Activated CD8-positive, alpha-beta memory T cell treated with anti-CD3 and anti-CD28 coated beads for 36 hours (primary cell): ENCODE data around the gene ATG101. TPM values are rescaled to one million over a fixed set of nuclear protein-coding genes. Genes with fewer than 3 reads are reported as not detected.

Experiments
- CTCF ChIA-PET: fragments of 350-600 bp; sonication (Branson Sonifier 250); formaldehyde crosslinking; loops from one replicate; lab custom pipeline; 2021; ENCODE audit warnings: antibody characterized with exemption; lab: Charles Lee
- POLR2A ChIA-PET: fragments of 350-600 bp; sonication (Branson Sonifier 250); formaldehyde crosslinking; loops from one replicate; lab custom pipeline; 2021; ENCODE audit warnings: antibody characterized with exemption; lab: Charles Lee
- total RNA-seq, 2 experiments: library from RNA; stranded (reverse); gene quantifications; one replicate each; pipeline ENCODE4 v1.2.3, GENCODE V29; 2021

The ATG101 gene
- total RNA-seq, 2 experiments from 2014 or later: 50.0 to 50.4 TPM

DNA sequence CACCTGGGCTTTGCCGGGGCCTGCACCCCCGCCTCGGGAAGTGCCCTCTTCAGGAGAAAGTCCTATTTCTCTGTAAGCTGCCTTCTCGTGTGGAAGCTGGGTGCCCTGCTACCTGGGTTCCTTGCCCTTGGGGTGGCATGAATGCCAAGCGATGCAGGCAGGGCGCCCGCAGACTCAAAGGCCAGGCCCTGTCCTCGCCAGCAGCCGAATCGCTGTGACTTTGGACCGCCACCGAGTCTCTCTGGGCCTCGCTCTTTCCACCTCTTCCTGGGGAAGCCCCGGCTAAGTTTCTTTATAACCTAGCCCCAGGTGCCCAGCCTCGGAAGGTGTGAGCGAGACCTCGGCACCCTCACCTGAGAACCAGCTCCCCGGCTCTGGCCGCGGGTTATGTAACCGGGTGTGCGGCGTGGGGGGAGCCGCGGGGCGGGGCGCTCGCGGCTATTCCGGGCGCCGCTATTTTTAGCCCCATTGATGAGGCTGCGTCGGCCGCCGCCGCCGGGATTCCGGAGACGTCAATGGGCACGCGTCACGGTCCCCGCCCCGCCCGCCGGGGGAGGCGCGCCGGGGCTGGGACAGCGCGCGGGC lies 33.1 kb upstream of the ATG101 start:
- ChIA-PET POLR2A (interaction anchor here (0.7 to 1.8 kb wide), 4 partner anchors 11 to 33 kb away, joined by 3 to 5 read pairs (median 4); partner anchors contain the start of genes ATG101 and NR4A1), CTCF (interaction anchor here (1.4 to 10.7 kb wide), 4 partner anchors 13 to 33 kb away, joined by 4 to 101 read pairs (median 4); partner anchors contain the start of genes ATG101 and NR4A1)

DNA sequence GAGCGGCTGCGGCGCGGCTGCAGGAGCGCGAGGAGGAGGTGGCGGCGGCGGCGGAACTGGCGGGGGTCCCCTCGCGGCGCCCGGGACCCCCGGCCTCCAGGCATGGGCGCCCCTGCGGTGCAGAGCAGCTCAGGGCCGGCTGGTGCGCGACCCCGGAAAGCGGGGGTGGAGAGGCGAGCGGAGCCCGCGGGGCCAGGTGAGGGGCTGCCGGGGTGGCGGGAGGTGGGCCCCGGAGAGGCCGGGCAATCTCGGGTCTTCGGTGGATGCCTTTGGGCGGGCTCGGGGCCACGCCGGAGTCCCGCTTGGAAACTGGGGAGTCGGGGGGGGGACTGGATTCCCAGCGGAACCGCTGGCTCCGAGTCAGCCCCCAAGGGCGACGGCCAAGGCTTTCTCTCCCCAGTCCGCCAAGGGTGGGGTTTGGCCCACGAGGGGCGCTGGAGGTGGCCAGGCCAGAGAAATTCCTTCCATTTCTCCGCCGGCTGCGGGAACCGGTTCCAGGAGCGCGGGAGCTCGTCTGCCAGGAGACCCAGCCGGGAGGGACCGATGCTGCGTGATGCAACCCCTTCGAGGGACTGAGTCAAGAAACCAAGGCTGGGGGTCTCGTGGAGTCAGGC lies 32.4 kb upstream of the ATG101 start:
- POLR2A ChIA-PET: interaction anchor here (0.5 to 1.8 kb wide), 4 partner anchors 12 to 36 kb away, joined by 3 to 5 read pairs (median 4); partner anchors contain the start of genes ATG101 and NR4A1

DNA sequence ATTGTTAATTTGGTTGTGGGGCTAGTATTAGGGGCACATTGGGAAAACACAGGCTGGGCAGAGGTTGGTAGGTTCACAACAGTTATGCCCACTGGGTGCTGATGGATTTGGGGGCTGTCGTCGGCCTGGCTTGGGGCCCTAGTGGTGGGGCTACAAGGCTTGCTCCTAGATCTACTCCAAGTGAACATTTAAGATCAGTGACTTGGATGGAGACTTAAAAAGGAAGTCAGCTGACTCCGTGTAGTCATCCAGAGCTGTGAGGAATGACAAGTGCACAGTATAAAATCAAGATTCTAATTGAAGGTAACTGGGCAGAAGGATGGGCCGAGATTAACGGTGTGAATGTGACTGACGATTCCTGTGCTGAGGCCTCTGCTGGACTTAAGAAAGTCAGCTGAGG lies 31.3 kb upstream of the ATG101 start:
- CTCF ChIA-PET: interaction anchor here (0.9 to 10.7 kb wide), 4 partner anchors 9 to 44 kb away, joined by 3 to 101 read pairs (median 7); partner anchors contain the start of gene NR4A1
- POLR2A ChIA-PET: interaction anchor here (1.8 kb wide), 1 partner anchor 13 kb away, joined by 5 read pairs; the partner anchor contains the start of gene NR4A1

More for the DNA sequence above, 32.4 kb upstream of the ATG101 start:
- CTCF ChIA-PET: interaction anchor here (0.6 to 10.7 kb wide), 6 partner anchors 14 to 789 kb away, joined by 3 to 101 read pairs (median 4); partner anchors contain the start of genes ATG101 and NR4A1

DNA sequence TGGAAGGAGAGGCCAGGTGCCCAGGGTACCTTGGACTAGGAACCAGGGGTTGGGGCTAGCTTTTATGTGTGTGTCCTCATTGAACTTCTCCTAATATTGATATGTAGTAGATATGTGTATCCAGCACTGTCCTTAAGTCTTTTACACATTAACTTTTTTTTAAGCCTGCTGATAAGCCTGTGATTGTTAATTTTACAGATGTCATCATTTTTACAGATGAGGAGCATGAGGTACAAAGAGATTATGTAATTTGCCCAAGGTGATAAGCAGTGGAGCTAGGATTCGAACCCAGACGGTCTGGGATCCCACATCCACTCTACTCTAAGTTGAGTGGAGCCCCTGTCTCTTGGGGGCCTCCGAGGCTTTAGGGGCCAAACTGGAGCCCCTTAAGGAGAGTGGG lies 28.7 kb upstream of the ATG101 start:
- CTCF ChIA-PET: interaction anchor here (0.7 to 10.7 kb wide), 3 partner anchors 9 to 28 kb away, joined by 3 to 101 read pairs (median 3); no protein-coding TSS in a partner anchor
- POLR2A ChIA-PET: no interaction called here

DNA sequence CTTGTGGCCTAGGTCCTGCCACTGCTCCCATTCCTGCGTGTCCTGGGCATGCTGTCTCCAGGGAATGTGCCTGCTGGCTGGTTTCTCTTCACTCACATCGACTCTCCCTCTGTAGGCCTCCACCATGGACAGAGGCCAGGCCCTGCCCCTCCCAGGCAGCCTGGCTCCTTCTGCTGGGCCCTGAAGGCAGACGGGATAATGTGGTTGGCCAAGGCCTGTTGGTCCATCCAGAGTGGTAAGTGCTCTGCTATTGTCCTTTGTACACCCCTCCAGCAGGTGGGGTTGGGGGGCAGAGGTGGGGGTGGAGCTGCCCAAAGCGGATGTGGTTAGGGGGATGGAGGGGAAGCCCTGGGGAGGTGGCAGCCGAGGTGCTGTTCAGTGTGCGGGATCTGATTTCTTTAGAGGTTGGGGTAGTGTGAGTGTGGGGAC lies 28.1 kb upstream of the ATG101 start:
- POLR2A ChIA-PET: interaction anchor here (1.6 kb wide), 1 partner anchor 9 kb away, joined by 7 read pairs; the partner anchor contains the start of gene NR4A1

DNA sequence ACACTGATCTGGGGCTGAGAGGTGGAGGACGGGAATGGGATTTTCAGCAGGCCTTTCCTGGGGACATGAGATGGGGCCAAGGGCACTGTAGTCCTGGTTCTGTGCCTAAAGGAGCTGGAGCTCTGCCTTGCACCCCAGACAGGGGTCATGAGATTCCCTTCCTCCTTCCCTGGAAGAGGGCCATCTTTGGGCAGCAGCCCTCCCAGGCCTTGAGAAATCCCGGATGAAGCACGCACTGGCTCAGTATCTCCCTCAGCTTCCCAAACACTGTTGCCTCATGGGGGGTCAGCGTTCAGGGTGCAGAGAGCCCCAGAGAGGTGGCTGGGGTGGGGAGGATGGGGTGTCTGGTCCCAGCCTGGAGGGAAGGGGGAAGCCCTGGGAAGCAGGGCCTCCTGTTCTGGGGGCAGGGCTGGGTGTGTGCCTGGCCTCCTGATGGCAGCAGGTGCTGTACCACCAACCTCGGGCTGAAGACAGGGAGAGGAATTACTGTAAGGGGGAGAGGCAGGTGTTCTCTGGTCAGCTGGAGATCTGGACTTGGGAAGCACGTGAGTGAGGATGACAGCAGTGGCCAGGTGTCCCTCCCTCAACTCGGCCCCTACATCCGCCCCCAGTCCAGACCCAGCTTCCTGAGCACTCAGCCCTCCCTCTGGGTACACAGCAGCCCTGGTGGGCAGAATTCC lies 26.9 kb upstream of the ATG101 start:
- ChIA-PET CTCF (interaction anchor here (1.5 to 1.8 kb wide), 3 partner anchors 8 to 18 kb away, joined by 3 to 8 read pairs (median 4); partner anchors contain the start of gene NR4A1), POLR2A (interaction anchor here (0.6 to 1.6 kb wide), 2 partner anchors 8 to 25 kb away, joined by 3 to 7 read pairs; partner anchors contain the start of gene NR4A1)

More for the DNA sequence above, 28.1 kb upstream of the ATG101 start:
- CTCF ChIA-PET: interaction anchor here (1.0 to 10.7 kb wide), 3 partner anchors 9 to 27 kb away, joined by 3 to 101 read pairs (median 3); partner anchors contain the start of gene NR4A1

DNA sequence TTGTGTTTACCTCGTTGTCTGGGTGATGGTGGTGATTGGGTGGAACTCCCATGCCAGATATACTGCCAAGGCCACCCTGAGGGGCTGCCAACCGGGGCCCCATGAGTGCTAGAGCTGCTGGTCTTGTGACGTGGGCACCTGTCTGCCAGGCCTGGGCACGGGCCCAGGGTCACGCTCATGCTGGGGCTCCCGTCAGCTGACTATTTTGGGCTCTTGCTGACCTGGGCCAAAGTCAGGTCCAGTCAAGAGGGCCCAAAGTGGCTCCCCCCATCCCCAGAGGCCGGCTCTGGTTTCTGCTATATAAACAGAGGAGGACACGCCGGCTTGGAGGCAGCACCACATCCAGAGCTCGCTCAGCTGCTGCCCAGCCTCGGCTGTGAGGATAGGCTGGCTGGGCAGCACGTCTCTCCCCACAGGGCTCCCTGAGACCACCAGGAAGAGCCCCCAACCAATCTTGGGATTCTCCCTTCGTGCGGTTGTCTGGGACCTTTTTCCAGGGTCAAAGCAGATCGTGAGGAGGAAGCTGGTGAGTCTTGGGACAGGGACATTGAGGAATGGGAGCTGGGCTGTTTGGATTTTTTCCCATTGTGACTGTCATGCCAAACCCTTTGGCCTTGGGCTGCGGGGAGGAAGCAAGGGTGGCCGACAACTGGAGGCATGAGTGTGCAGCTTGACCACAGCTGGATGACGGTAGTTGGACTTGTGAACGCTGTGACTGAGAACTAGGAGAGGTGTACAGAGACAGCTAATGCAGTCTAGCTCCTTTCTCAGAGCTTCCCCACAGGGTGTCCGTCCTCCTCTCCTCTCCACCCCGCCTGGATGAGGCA lies 26.2 kb upstream of the ATG101 start:
- POLR2A ChIA-PET: no interaction called here

DNA sequence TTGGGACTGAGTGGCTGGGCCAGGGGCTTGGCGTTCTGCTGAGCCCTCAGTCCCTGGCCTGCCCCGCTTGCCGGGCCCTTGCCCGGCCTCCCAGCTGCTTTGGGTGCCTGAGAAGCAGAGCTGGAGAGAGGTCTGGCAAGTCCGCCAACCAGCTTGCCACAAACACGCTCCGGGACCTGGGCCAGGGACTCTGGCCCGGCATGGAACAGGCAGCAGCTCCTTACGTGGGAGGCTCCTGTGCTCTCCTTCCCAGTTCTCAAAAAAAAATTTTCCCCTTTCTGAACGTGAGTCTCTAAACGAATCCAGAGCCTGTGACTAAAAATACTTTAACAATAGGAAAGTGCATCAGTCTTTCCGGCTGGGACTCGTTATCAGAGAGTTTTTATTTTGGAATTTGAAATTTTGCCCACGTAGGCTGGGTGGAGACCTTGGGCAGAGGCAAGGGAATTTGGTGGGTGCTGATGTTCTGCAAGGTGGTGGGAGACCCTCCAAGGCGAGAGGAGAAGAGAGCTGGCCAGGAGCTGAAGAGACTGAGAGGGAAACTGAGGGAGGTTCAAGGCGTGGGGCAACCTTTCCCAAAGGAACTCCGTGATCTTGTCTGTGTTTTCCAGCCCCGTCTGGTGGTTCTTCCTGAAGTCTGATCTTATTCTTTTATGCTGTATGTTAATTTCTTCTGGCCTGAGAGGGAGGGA lies 25.3 kb upstream of the ATG101 start:
- CTCF ChIA-PET: interaction anchor here (1.1 to 1.8 kb wide), 3 partner anchors 12 to 19 kb away, joined by 3 to 6 read pairs (median 4); no protein-coding TSS in a partner anchor
- POLR2A ChIA-PET: interaction anchor here (0.5 kb wide), 1 partner anchor 25 kb away, joined by 3 read pairs; the partner anchor contains the start of gene ATG101

More for the DNA sequence above, 26.2 kb upstream of the ATG101 start:
- CTCF ChIA-PET: interaction anchor here (1.1 to 1.8 kb wide), 5 partner anchors 7 to 19 kb away, joined by 3 to 8 read pairs (median 4); partner anchors contain the start of gene NR4A1

DNA sequence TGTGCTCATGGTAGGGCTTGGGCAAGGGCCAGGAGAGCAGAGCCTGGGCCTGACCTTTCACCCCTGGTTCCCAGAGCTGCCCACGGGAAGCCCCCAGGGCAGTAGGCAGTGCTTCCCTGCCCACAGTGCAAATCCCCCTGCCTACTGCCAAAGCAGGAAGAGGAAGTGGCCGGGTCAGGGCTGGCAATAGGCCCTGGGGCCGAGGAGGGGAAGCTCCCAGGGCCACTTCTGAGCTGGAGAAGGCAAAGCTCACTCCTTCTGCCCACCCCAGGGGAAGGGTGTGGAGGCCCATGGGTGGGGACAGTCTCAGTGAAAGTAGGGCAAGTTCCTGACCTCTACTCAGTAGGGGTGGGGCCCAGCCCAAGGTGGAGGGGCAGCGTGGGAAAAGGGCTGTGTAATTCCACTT lies 24.0 kb upstream of the ATG101 start:
- POLR2A ChIA-PET: no interaction called here
- CTCF ChIA-PET: interaction anchor here (1.0 kb wide), 1 partner anchor 21 kb away, joined by 4 read pairs; no protein-coding TSS in a partner anchor

DNA sequence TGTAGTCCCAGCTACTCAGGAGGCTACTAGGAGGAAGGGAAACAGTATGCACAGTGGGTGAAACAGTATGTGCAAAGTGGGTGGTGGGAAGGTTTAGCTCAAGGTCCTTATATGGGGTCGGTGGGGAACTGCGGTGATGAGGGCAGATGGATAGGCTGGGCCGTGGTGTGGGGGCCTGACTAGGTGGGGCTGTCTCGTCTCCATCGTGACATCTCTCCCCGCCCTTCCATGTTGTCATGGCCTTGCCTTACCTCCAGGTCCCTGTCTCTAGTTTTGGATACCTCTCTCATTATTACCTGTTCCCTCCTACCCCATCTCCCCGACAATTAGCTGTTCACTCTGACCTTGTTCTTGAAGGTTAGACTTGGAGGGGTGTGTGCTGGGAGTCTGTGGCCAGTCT lies 22.9 kb upstream of the ATG101 start:
- CTCF ChIA-PET: interaction anchor here (0.8 to 2.5 kb wide), 4 partner anchors 16 to 37 kb away, joined by 4 to 16 read pairs (median 4); no protein-coding TSS in a partner anchor
- POLR2A ChIA-PET: no interaction called here

DNA sequence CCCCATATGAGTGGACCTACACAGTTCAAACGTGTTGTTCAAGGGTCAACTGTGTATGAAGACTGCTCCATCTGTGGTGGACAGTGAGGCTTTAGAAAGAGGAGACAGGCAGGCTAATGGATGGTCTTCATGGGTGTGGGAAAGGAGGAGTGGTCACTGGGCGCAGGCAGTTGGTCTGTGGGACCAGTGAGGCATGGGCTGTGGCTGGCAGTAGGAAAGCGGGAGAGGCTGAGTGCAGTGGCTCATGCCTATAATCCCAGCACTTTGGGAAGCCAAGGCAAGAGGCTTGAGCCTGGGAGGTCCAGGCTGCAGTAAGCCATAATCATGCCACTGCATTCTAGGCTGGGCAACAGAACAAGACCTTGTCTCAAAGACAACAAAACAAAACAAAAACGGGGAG lies 20.5 kb upstream of the ATG101 start:
- ChIA-PET CTCF (interaction anchor here (0.5 to 2.5 kb wide), 2 partner anchors 25 to 465 kb away, joined by 3 to 16 read pairs; no protein-coding TSS in a partner anchor), POLR2A (no interaction called here)

DNA sequence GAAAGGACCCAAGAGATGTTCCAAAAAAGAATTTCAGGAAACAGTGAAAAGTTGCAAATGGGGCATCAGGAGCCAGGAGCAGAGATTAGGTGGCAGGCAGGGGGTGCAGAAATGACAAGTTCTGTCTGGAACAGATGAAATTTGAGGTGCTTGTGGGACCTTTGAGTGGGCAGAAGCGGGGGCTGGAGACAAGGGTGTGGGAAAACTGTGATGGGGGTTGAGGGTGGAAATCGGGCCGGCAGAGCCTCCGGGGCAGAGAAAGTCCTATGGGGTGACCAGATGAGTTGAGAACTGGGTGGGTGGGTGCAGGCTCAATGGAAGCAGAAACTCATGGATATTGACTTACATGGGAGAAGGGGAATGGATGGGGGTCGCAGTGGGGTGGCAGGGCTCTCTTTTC lies 20.1 kb upstream of the ATG101 start:
- POLR2A ChIA-PET: no interaction called here
- CTCF ChIA-PET: interaction anchor here (1.2 to 3.6 kb wide), 2 partner anchors 9 to 18 kb away, joined by 3 to 35 read pairs; partner anchors contain the start of gene ATG101

DNA sequence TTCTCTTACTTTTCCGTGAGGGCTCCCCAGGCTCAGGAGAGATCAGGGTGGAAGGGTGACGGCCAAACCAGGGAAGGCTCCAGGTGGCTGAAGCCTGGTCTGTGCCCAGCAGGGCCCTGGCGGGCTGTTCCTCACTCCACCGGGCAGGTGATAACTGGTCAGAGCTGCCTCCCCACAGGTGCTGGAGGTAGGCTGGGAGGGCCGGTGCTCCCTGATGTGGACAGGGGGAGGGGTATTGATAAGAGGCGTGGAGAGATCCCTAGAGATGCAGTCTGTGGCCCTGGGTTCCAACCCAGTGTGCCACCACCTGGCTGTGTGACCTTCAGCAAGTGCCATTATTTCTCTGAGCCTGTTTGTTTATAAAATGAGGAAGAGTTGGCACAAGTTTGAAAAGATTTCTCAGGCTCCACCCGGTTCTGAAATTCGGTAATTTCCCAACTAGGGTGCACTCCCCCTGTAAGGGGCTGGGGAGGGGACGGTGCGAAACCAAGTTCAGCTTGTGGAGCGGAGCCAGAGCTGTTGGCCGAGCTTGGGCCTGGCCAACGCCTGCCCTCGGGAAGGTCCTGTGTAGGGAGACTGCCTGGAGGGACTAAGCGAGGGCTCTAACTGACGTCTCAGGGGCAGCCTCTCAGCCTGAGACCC lies 19.5 kb upstream of the ATG101 start:
- CTCF ChIA-PET: interaction anchor here (0.6 to 5.4 kb wide), 9 partner anchors 8 to 73 kb away, joined by 3 to 51 read pairs (median 5); partner anchors contain the start of gene ATG101
- POLR2A ChIA-PET: interaction anchor here (0.6 to 2.1 kb wide), 5 partner anchors 8 to 24 kb away, joined by 3 to 12 read pairs (median 7); partner anchors contain the start of gene ATG101

DNA sequence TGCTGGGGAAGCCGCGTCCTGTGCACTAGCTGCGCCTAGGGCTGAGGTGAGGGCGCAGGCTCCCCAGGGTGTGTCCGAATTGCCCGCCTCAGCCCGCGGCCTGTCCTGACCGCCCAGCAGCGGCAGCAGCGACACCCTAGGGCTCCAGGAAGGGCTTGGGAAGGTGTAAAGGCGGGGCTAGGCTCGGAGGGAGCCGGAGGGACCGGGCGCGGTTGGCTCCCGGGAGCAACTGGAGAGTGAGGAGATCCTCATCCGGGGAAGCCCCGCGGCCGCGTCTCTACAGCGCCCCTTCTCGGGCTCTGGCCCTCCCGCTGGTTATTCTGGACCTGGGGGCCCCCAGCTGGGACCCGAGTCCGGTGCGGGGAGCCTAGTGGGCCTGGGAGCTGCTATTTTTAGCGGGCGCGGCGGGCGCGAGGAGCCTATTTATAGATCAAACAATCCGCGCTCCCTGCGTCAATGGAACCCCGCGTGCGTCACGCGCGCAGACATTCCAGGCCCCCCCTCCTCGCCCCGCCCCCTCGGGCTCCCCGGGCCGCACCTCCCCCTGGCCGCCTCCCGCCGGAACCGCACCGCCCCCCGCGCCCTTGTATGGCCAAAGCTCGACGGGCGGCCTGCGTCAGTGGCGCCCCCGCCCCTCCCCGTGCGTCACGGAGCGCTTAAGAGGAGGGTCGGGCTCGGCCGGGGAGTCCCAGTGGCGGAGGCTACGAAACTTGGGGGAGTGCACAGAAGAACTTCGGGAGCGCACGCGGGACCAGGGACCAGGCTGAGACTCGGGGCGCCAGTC lies 18.8 kb upstream of the ATG101 start, which contains the start of gene NR4A1:
Gene NR4A1 (plus strand): TSS at position 685 of the 784 bp plus-strand sequence. CDS start 2,887 bp downstream, outside the sequence.
- ChIA-PET CTCF (interaction anchor here (0.6 to 5.4 kb wide), 14 partner anchors 8 to 73 kb away, joined by 3 to 51 read pairs (median 4); partner anchors contain the start of gene ATG101), POLR2A (interaction anchor here (0.7 to 2.1 kb wide), 8 partner anchors 9 to 228 kb away, joined by 3 to 12 read pairs (median 6); partner anchors contain the start of gene ATG101)
